GM23338 (cell line): ENCODE results near the gene KIF4A.

ENCODE experiments used
- EZH2 ChIP-seq: fragments of 200-600 bp; sonication (generic); IDR thresholded peaks from one replicate; pipeline ENCODE4 v1.8.0; 2017; ENCODE audit warnings: antibody characterized with exemption, mild to moderate bottlenecking, low read depth; ENCODE audit not compliant: unreplicated experiment
- EZH2phosphoT487 ChIP-seq: fragments of 200-600 bp; sonication (generic); IDR thresholded peaks from one replicate; pipeline ENCODE4 v1.8.1; 2018; ENCODE audit warnings: antibody characterized with exemption; ENCODE audit not compliant: unreplicated experiment
- POLR2AphosphoS5 ChIP-seq: IDR thresholded peaks from 2 replicates; pipeline ENCODE4 v1.6.1; 2016; ENCODE audit warnings: antibody characterized with exemption, low read depth
- TF ChIP-seq, protein P1 (sequence below), 2 experiments: fragments of 200-600 bp in 1 of 2; sonication (generic) in 1 of 2; conservative IDR thresholded peaks; 2 replicates each; pipeline versions ENCODE4 v1.5.1 to v1.6.1; 2016 to 2017; ENCODE audit warnings: antibody characterized with exemption in 2 of 2, low read depth in 2 of 2, mild to moderate bottlenecking in 2 of 2, moderate library complexity in 1 of 2
- TF ChIP-seq, protein P2 (sequence below): IDR thresholded peaks from one replicate; pipeline ENCODE4 v1.6.1; 2018; ENCODE audit warnings: antibody characterized with exemption; ENCODE audit not compliant: unreplicated experiment

DNA sequence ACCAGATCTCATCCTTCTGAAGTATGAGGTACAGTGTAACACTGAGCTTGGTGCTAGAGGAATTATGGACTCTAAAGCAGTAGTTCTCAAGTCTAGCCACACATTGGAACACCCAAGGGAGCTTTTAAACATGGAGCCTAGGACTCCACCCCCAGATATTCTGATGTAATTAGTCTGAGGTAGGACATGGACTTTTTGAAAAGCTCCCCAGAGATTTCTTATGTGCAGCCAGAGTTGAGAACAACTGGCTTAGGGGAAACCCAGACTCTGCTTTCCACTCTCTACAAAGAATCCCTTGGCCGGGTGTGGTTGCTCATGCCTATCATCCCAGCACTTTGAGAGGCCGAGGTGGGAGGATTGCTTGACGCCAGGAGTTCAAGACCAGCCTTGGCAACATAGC lies 121.6 kb downstream of the KIF4A start:
- TF ChIP-seq, protein P1, sequence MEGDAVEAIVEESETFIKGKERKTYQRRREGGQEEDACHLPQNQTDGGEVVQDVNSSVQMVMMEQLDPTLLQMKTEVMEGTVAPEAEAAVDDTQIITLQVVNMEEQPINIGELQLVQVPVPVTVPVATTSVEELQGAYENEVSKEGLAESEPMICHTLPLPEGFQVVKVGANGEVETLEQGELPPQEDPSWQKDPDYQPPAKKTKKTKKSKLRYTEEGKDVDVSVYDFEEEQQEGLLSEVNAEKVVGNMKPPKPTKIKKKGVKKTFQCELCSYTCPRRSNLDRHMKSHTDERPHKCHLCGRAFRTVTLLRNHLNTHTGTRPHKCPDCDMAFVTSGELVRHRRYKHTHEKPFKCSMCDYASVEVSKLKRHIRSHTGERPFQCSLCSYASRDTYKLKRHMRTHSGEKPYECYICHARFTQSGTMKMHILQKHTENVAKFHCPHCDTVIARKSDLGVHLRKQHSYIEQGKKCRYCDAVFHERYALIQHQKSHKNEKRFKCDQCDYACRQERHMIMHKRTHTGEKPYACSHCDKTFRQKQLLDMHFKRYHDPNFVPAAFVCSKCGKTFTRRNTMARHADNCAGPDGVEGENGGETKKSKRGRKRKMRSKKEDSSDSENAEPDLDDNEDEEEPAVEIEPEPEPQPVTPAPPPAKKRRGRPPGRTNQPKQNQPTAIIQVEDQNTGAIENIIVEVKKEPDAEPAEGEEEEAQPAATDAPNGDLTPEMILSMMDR (conservative IDR thresholded peaks at IDR 0.05; ENCODE audit: low read depth in 2 of 2) = no peak
- TF ChIP-seq POLR2AphosphoS5 (no peak), EZH2 (no peak), EZH2phosphoT487 (no peak)
- TF ChIP-seq, protein P2, sequence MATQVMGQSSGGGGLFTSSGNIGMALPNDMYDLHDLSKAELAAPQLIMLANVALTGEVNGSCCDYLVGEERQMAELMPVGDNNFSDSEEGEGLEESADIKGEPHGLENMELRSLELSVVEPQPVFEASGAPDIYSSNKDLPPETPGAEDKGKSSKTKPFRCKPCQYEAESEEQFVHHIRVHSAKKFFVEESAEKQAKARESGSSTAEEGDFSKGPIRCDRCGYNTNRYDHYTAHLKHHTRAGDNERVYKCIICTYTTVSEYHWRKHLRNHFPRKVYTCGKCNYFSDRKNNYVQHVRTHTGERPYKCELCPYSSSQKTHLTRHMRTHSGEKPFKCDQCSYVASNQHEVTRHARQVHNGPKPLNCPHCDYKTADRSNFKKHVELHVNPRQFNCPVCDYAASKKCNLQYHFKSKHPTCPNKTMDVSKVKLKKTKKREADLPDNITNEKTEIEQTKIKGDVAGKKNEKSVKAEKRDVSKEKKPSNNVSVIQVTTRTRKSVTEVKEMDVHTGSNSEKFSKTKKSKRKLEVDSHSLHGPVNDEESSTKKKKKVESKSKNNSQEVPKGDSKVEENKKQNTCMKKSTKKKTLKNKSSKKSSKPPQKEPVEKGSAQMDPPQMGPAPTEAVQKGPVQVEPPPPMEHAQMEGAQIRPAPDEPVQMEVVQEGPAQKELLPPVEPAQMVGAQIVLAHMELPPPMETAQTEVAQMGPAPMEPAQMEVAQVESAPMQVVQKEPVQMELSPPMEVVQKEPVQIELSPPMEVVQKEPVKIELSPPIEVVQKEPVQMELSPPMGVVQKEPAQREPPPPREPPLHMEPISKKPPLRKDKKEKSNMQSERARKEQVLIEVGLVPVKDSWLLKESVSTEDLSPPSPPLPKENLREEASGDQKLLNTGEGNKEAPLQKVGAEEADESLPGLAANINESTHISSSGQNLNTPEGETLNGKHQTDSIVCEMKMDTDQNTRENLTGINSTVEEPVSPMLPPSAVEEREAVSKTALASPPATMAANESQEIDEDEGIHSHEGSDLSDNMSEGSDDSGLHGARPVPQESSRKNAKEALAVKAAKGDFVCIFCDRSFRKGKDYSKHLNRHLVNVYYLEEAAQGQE = no peak
